Tibial nerve (tissue), 4 donors: Measurements from ENCODE around the gene ZC3H8.

Experiments used
- CTCF ChIP-seq, 5 experiments: fragments of 200-600 bp in 3 of 5; fragments of 450-650 bp in 2 of 5; sonication (generic) in 3 of 5; IDR thresholded peaks; one replicate each; pipeline ENCODE4 v1.5.1; 2016 to 2019; ENCODE audit warnings: antibody characterized with exemption in 5 of 5, mild to moderate bottlenecking in 3 of 5, moderate library complexity in 2 of 5
- EP300 ChIP-seq, 2 donors: sonication (generic); formaldehyde crosslinking; IDR thresholded peaks; one replicate each; pipeline ENCODE4 v1.6.1; 2017; ENCODE audit warnings: antibody characterized with exemption in 2 of 2, mild to moderate bottlenecking in 1 of 2

- TF ChIP-seq CTCF (IDR thresholded peaks at IDR 0.05): no peak
- no peak for TF ChIP-seq EP300 (IDR thresholded peaks at IDR 0.05)
Observed at GRCh38 chr2:112244854-112245253, 10.0 kb downstream of the ZC3H8 start.
